ENCODE results near the gene GRK5.

The GRK5 gene

GRCh38 chr10:119341459-119342301, 134.3 kb downstream of the GRK5 start:
- DNase-seq (ENCODE audit: low read depth): peak; percentile 20

GRCh38 chr10:119342335-119342734, 135.0 kb downstream of the GRK5 start:
- DNase-seq (ENCODE audit: low read depth): no peak

- DNase-seq (ENCODE audit: low read depth): no peak
These were observed 135.7 kb downstream of the GRK5 start for GRCh38 chr10:119343011-119343601.

- no peak for DNase-seq (ENCODE audit: low read depth)
These were observed 137.0 kb downstream of the GRK5 start for GRCh38 chr10:119344381-119344780.

- no peak for DNase-seq (ENCODE audit: low read depth)
These were observed 138.9 kb downstream of the GRK5 start for GRCh38 chr10:119346095-119346832.

- no peak for DNase-seq (ENCODE audit: low read depth)
These were observed 140.0 kb downstream of the GRK5 start for GRCh38 chr10:119347181-119347974.

- DNase-seq (ENCODE audit: low read depth): no peak
These were observed 140.7 kb downstream of the GRK5 start for GRCh38 chr10:119348106-119348505.

- DNase-seq (ENCODE audit: low read depth): no peak
These were observed 141.3 kb downstream of the GRK5 start for GRCh38 chr10:119348516-119349240.

- no peak for DNase-seq (ENCODE audit: low read depth)
These were observed 142.0 kb downstream of the GRK5 start for GRCh38 chr10:119349341-119349740.

GRCh38 chr10:119349937-119350501, 142.6 kb downstream of the GRK5 start:
- DNase-seq (ENCODE audit: low read depth): no peak

GRCh38 chr10:119350502-119351097, 143.2 kb downstream of the GRK5 start:
- no peak for DNase-seq (ENCODE audit: low read depth)

GRCh38 chr10:119351189-119351588, 143.8 kb downstream of the GRK5 start:
- DNase-seq (ENCODE audit: low read depth): no peak

- DNase-seq (ENCODE audit: low read depth): no peak
These were observed 144.7 kb downstream of the GRK5 start for GRCh38 chr10:119352042-119352441.

- DNase-seq (ENCODE audit: low read depth): no peak
These were observed 145.4 kb downstream of the GRK5 start for GRCh38 chr10:119352807-119353206.

GRCh38 chr10:119353421-119353820, 146.1 kb downstream of the GRK5 start:
- no peak for DNase-seq (ENCODE audit: low read depth)

GRCh38 chr10:119355930-119356329, 148.6 kb downstream of the GRK5 start:
- DNase-seq (ENCODE audit: low read depth): no peak

- DNase-seq (ENCODE audit: low read depth): no peak
These were observed 150.2 kb downstream of the GRK5 start for GRCh38 chr10:119357412-119358151.

GRCh38 chr10:119358152-119358512, 150.8 kb downstream of the GRK5 start:
- no peak for DNase-seq (ENCODE audit: low read depth)

GRCh38 chr10:119358567-119358966, 151.2 kb downstream of the GRK5 start:
- no peak for DNase-seq (ENCODE audit: low read depth)

- DNase-seq (ENCODE audit: low read depth): no peak
These were observed 151.7 kb downstream of the GRK5 start for GRCh38 chr10:119359025-119359424.
